ENCODE measurements around the gene NEAT1.

- TF ChIP-seq EZH2 (IDR thresholded peaks at IDR 0.05; ENCODE audit: insufficient read depth, poor library complexity, severe bottlenecking) = no peak
- no peak for TF ChIP-seq EZH2phosphoT487 (IDR thresholded peaks at IDR 0.05; ENCODE audit: insufficient read depth, low read depth)
Measured at GRCh38 chr11:65401803-65402248, 20.8 kb upstream of the NEAT1 start.
